ENCODE data around the gene ATP8B1. TPM values are rescaled to one million over a fixed set of nuclear protein-coding genes. Genes with fewer than 3 reads are reported as not detected.

ATP8B1 gene
- total and polyA plus RNA-seq, 2 of the 8 experiments (the other 6 are each of a cell fraction or from before 2014, with no cell fraction given) = 1.1 to 4.6 TPM

- peaks cover 11 to 48% (median 35%) of the 10 kb centered on the region in 4 experiments for H3K27me3 ChIP-seq (replicated peaks in 1 of 4; ENCODE audit: control insufficient read depth in 3 of 4, extremely low read depth in 1 of 4, insufficient read depth in 3 of 4, low read length in 3 of 4)
Observed at GRCh38 chr18:57804557-57804956, 1.4 kb upstream of the ATP8B1 start.

More at GRCh38 chr18:57804557-57804956, 1.4 kb upstream of the ATP8B1 start:
- H4K8ac ChIP-seq (ENCODE audit: extremely low read depth, insufficient read depth, low read length) = no peak overlapping the region
- TF ChIP-seq TEAD4 (IDR thresholded peaks at IDR 0.05; ENCODE audit: low read depth, low read length) (no peak), SIX5 (IDR thresholded peaks at IDR 0.05; ENCODE audit: low read depth, low read length) (no peak), BACH1 (IDR thresholded peaks at IDR 0.05; ENCODE audit: low read length) (no peak), GTF2F1 (IDR thresholded peaks at IDR 0.05; ENCODE audit: borderline replicate concordance, low read depth, low read length) (no peak), RAD21 (IDR thresholded peaks at IDR 0.05 in 1 of 2, conservative IDR thresholded peaks at IDR 0.05 in 1 of 2; ENCODE audit: low read depth in 2 of 2, low read length in 2 of 2) (no peak), MAFK (IDR thresholded peaks at IDR 0.05; ENCODE audit: low read depth, low read length) (no peak), KDM5A (IDR thresholded peaks at IDR 0.05; ENCODE audit: low read length) (no peak)
- TF ChIP-seq, protein P1, sequence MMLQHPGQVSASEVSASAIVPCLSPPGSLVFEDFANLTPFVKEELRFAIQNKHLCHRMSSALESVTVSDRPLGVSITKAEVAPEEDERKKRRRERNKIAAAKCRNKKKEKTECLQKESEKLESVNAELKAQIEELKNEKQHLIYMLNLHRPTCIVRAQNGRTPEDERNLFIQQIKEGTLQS (IDR thresholded peaks at IDR 0.05; ENCODE audit: insufficient read depth, low read depth, low read length) = no peak
- no peak overlapping the region for H3K56ac ChIP-seq (replicated peaks; ENCODE audit: insufficient read length, low read depth, low read length)
- no peak overlapping the region for H2BK5ac ChIP-seq (ENCODE audit: low read depth, low read length)
- no peak overlapping the region for H3K9ac ChIP-seq (replicated peaks in 1 of 4; ENCODE audit: extremely low read depth in 1 of 4, low read depth in 3 of 4, low read length in 3 of 4)
- H2BK120ac ChIP-seq (replicated peaks; ENCODE audit: low read depth, low read length) = no peak overlapping the region
- H3K23ac ChIP-seq (ENCODE audit: insufficient read length) = no peak overlapping the region
- H2AFZ ChIP-seq (ENCODE audit: low read length) = no peak overlapping the region
- H3K4me3 ChIP-seq (ENCODE audit: extremely low read depth in 1 of 4, insufficient read depth in 2 of 4, low read depth in 3 of 4, low read length in 4 of 4) = no peak overlapping the region
- POLR2A ChIA-PET (ENCODE audit: partially characterized antibody) = no interaction called here
- 94% methylated on average over 6 of the region's 6 CpGs; no CpG with 5 or more reads in 1 of the 2 experiments for WGBS, 2 experiments (ENCODE audit: extremely low coverage in 1 of 2, insufficient coverage in 1 of 2, insufficient read length in 1 of 2, insufficient replicate concordance in 2 of 2, low coverage in 1 of 2, low lambda C conversion rate in 2 of 2, missing lambda C conversion rate in 1 of 2)
- FAIRE-seq (no peak), DNase-seq (ENCODE audit: low read depth in 1 of 2, low spot score in 2 of 2) (no peak)
- H3K23me2 ChIP-seq (ENCODE audit: low read depth, low read length) = peaks cover 22% of the 10 kb centered on the region
- H2AK5ac ChIP-seq (ENCODE audit: low read depth, low read length) = no peak overlapping the region; the same call in 1 of the 2 replicates
- no peak overlapping the region for H4K91ac ChIP-seq (replicated peaks; ENCODE audit: insufficient read length, low read length)
- H3K36me3 ChIP-seq (ENCODE audit: control insufficient read depth in 2 of 4, insufficient read depth in 4 of 4, low read length in 3 of 4) = no peaks in the 10 kb centered on the region
- CTCF ChIA-PET (ENCODE audit: partially characterized antibody) = no interaction called here
- no peak overlapping the region for H3K27ac ChIP-seq (ENCODE audit: low read depth, low read length)
- H3K9me3 ChIP-seq (ENCODE audit: insufficient read depth in 2 of 2, low read depth in 1 of 2, low read length in 1 of 2) = no peaks in the 10 kb centered on the region
- no peaks in the 10 kb centered on the region for H4K20me1 ChIP-seq (replicated peaks in 1 of 2; ENCODE audit: control insufficient read depth in 1 of 2, insufficient read depth in 2 of 2, low read length in 2 of 2)
- no peak overlapping the region for H3K18ac ChIP-seq (ENCODE audit: extremely low read depth, low read length)
- no peak overlapping the region for H2BK20ac ChIP-seq (ENCODE audit: low read length)
- no peak overlapping the region for H3K14ac ChIP-seq (ENCODE audit: insufficient read length)
- no peak overlapping the region for H3K4ac ChIP-seq (replicated peaks; ENCODE audit: insufficient read length, low read depth, low read length)
- no peak overlapping the region for H4K5ac ChIP-seq (ENCODE audit: insufficient read length, low read depth, low read length)
- H3K79me1 ChIP-seq (ENCODE audit: low read depth, low read length) = no peaks in the 10 kb centered on the region
- H3K79me2 ChIP-seq (ENCODE audit: control insufficient read depth in 1 of 2, insufficient read depth in 2 of 2, low read length in 2 of 2) = no peaks in the 10 kb centered on the region
- peaks cover 2 to 12% (median 6%) of the 10 kb centered on the region in 4 experiments; a peak in 6 of 7 replicates for H3K4me1 ChIP-seq (replicated peaks in 1 of 4; ENCODE audit: control insufficient read depth in 3 of 4, insufficient read depth in 4 of 4, low read length in 3 of 4)
- H3K4me2 ChIP-seq (ENCODE audit: insufficient read depth in 1 of 2, low read depth in 2 of 2, low read length in 2 of 2) = peak overlapping the region in 1 of 2 experiments; percentile 90; a peak in 1 of 4 replicates
- H2BK12ac ChIP-seq (ENCODE audit: low read depth, low read length) = no peak overlapping the region; the same call in 1 of the 2 replicates
- no peak overlapping the region for H2BK15ac ChIP-seq (ENCODE audit: low read length)

Measured in H1 (cell line).